Measurements from ENCODE around the gene PANK4. TPM values are rescaled to one million over a fixed set of nuclear protein-coding genes. Genes with fewer than 3 reads are reported as not detected.

PANK4 gene
- polyA plus RNA-seq, 1 donor, result 20.7 TPM

DNA sequence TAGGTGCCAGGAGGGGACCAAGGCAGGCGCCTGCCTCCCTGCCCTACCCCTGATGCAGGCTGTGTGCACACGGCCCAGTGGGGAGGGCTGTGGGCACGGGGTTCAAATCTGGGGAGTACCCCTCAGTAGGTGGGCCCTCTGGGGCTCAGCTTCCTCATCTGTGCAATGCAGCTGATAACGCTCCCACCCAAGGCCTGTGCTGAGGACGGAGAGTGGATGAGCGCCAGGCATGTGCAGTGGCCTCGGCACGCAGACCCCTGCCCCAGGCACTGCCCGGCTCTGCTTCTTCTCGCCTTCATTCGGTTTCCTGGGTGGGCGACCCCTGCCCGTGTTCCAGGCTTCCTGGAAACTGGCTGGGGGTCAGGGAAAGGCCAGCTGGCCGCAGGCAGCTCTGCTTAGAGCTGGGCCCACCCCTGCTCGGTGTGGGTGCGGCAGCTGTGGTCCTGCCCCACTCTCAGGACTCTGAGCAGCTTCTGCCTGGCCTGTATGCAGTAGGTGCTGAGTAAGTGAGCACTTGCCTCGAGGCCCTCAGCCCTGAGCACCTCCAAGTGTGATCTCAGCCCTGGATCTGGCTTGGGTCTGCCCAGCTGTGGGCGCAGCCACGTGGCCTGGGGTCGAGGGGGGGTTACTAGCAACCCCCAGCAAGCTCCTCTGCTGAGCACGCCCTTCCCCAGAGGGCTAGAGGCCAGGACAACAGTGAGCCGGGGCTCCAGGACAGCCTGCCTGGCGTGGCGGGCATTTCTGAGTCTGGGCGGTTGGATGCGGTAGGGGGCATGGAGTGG, 17.9 kb upstream of the PANK4 start:
- Histone ChIP-seq H3K36me3 (ENCODE audit: control insufficient read depth, insufficient read depth, low read length) (no peaks in the 10 kb centered on the region), H3K4me3 (ENCODE audit: low read length) (no peak overlapping the region), H3K4me1 (ENCODE audit: control insufficient read depth, insufficient read depth, low read length) (peaks cover 69% of the 10 kb centered on the region), H3K9me3 (ENCODE audit: control insufficient read depth, low read depth, low read length) (no peaks in the 10 kb centered on the region), H3K27me3 (ENCODE audit: control insufficient read depth, insufficient read depth, low read length) (peaks cover 8% of the 10 kb centered on the region), H3K27ac (ENCODE audit: low read length) (no peak overlapping the region)
- WGBS (ENCODE audit: insufficient coverage, low lambda C conversion rate), result no CpG with 5 or more reads among the region's 26 CpGs
- peak in 1 of 2 donors; percentile 36 for DNase-seq

DNA sequence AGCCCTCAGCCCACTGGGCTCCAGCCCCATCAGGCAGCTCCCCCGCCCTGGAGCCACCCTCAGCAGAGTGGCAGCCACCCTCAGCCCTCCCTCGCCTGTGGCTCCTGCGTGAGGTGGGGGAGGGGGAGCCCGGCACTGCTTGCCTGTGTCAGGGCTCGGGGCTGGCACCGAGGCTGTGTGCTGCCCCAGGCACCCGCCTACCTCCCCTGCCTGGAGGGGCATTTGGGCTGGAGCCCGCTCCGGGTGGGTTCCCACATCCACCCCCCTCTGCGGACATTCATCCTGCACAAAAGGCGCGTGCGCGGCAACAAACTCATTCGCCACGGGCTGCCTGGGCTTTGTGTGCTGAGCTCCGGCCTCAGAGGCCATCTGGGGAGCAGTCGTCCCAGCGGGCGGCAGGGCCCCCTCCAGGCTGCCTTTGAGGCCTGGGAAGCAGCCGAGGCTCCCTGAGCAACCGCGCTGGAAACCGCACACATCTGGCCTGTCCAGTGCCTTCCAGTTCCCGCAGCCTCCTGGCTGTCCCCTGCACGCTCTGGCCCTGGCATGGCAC, 17.2 kb upstream of the PANK4 start:
- H3K4me3 ChIP-seq (ENCODE audit: low read length), result no peak overlapping the region
- H3K27me3 ChIP-seq (ENCODE audit: control insufficient read depth, insufficient read depth, low read length), result peaks cover 9% of the 10 kb centered on the region
- H3K36me3 ChIP-seq (ENCODE audit: control insufficient read depth, insufficient read depth, low read length), result no peaks in the 10 kb centered on the region
- no peak overlapping the region for H3K27ac ChIP-seq (ENCODE audit: low read length)
- WGBS (ENCODE audit: insufficient coverage, low lambda C conversion rate), result no CpG with 5 or more reads among the region's 26 CpGs
- H3K4me1 ChIP-seq (ENCODE audit: control insufficient read depth, insufficient read depth, low read length), result peaks cover 62% of the 10 kb centered on the region
- no peak for DNase-seq
- H3K9me3 ChIP-seq (ENCODE audit: control insufficient read depth, low read depth, low read length), result no peaks in the 10 kb centered on the region

DNA sequence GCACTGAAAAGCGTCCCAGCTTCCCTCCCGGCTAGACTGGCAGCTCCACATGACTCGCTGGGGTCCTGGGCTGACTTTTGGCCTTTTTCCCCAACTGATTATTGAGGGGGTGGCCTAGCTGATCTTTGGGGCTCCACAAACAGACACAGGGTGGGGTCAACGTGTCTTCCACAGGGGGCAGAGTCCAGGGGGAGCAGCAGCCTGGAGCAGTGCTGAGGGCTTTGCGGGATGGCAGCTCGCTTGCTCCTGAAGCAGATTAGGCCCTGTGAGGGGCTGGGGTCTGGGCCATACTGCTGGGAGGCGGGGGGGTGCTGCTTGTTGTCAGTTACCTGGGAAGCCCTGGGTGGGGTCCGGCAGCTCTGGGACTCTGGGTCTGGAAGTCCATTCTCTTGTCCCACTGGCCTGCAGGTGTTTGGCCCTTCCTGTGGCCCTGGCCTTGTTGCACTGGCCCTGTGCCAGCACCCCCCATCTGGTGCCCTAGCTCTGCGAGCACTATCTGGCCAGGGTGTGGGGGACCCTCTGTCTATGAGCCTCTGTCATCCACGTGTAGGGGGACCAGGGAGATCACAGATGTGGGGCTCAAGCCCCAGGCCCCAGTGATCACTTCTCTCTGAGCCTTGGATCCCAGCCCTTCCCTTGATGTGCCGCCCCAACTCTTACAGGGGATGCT, 16.0 kb upstream of the PANK4 start:
- peaks cover 50% of the 10 kb centered on the region for H3K4me1 ChIP-seq (ENCODE audit: control insufficient read depth, insufficient read depth, low read length)
- peak in 1 of 2 donors; percentile 71 for DNase-seq
- WGBS (ENCODE audit: insufficient coverage, low lambda C conversion rate), result no CpG with 5 or more reads among the region's 11 CpGs
- no peak overlapping the region for H3K27ac ChIP-seq (ENCODE audit: low read length)
- H3K36me3 ChIP-seq (ENCODE audit: control insufficient read depth, insufficient read depth, low read length), result no peaks in the 10 kb centered on the region
- no peak overlapping the region for H3K4me3 ChIP-seq (ENCODE audit: low read length)
- no peaks in the 10 kb centered on the region for H3K9me3 ChIP-seq (ENCODE audit: control insufficient read depth, low read depth, low read length)
- H3K27me3 ChIP-seq (ENCODE audit: control insufficient read depth, insufficient read depth, low read length), result peaks cover 13% of the 10 kb centered on the region

DNA sequence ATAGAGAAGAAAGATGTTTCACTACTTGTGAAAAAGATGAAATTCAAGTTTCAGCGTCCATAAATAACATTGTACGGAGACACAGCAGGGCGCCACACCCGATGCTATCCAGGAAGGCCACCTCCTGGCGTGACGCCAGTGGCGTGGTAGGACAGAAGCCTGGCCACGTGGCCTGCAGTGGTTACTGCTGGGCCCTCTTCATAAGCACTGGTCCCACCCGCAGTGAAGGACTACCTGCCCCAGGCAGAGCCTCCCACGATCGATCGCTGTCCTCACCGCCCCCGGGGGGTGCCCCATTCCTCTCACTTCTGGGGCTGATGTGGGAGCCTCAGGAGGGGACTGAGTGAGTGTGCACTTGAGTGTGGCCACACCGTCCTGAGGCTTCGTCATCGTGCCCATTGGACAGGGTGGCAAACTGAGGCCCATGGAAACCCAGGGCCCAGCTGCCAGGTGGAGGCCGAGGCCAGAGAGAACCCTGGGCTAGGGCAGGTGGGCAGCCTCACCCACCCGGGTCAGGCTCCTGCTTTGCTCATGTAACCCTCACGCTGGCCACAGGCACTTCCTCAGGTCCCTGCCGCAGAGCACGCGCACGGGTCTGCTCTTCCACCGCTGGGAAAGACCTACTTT, 15.3 kb upstream of the PANK4 start:
- peaks cover 18% of the 10 kb centered on the region for H3K27me3 ChIP-seq (ENCODE audit: control insufficient read depth, insufficient read depth, low read length)

DNA sequence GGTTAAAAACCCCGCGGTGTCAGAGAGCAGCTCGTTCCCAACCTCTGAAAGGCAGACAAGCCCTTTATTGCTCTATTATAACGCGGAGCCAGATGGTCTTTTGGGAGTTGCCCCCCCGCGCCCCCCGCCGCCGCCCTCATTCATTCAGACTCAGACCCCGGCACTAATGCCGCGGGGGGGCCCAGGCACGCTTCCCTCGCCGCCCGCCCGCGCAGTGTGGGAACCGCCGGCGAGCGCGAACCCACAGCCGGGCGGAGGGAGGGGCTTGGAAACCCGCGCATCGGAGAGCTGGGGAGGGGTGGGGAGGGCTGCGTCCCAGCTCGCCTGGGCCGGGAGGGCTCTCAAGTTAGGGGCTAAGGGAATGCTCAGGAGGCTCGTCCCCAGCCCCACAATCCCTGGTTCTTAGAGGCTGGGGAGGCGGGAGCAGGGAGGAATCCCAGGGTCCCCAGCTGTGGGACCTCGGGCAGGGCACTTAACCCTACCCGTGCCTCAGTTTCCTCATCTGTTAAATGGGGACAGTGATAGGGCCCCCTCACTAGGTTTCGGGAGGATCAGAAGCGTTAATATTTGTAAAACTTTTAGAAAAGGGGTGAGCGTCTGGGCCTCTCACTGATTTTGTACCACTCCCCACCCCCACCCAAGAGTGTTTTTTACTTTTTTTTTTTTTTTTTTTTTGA, 14.6 kb upstream of the PANK4 start:
- Histone ChIP-seq H3K36me3 (ENCODE audit: control insufficient read depth, insufficient read depth, low read length) (no peaks in the 10 kb centered on the region), H3K27me3 (ENCODE audit: control insufficient read depth, insufficient read depth, low read length) (peaks cover 23% of the 10 kb centered on the region), H3K27ac (ENCODE audit: low read length) (no peak overlapping the region), H3K4me3 (ENCODE audit: low read length) (no peak overlapping the region), H3K9me3 (ENCODE audit: control insufficient read depth, low read depth, low read length) (peaks cover under 1% of the 10 kb centered on the region), H3K4me1 (ENCODE audit: control insufficient read depth, insufficient read depth, low read length) (peaks cover 39% of the 10 kb centered on the region)
- DNase-seq, result no peak
- 92% methylated on average over 2 of the region's 39 CpGs for whole genome bisulfite sequencing (ENCODE audit: insufficient coverage, low lambda C conversion rate)

More for the DNA sequence above, 15.3 kb upstream of the PANK4 start:
- WGBS (ENCODE audit: insufficient coverage, low lambda C conversion rate), result no CpG with 5 or more reads among the region's 25 CpGs
- H3K4me3 ChIP-seq (ENCODE audit: low read length), result no peak overlapping the region
- peak; percentile 47 to 57 for DNase-seq
- no peaks in the 10 kb centered on the region for H3K9me3 ChIP-seq (ENCODE audit: control insufficient read depth, low read depth, low read length)
- H3K27ac ChIP-seq (ENCODE audit: low read length), result no peak overlapping the region
- H3K4me1 ChIP-seq (ENCODE audit: control insufficient read depth, insufficient read depth, low read length), result peaks cover 43% of the 10 kb centered on the region
- H3K36me3 ChIP-seq (ENCODE audit: control insufficient read depth, insufficient read depth, low read length), result no peaks in the 10 kb centered on the region

DNA sequence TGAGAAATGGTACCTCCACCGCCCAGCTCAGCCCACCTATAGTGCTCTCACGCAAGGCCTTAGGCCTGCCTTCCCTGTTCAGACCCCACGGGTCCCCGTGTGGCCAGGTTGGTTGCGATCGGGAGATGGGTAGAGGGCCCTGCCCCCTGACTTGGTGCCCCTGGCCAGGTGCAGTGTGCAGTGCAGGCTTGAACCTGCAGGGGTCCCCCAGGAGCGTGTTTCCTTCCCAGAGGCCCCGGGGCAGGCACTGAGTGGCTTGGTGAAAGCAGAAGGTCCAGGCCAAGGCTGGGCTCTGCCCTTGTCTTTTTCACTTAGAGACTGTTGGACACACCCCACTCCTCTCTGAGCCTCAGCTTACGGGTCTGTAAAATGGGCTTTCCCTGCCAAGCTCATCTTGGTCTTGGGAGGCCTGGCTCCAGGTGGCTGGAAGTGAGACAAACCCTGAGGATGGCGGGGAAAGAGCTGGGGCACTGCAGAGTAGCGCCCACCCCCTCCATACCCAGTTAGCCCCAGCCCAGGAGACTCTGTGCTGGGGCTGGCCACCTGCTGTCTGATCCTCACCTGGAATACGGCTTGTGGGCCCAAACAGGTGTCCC, 13.0 kb upstream of the PANK4 start:
- WGBS (ENCODE audit: insufficient coverage, low lambda C conversion rate), result no CpG with 5 or more reads among the region's 12 CpGs
- Histone ChIP-seq H3K27me3 (ENCODE audit: control insufficient read depth, insufficient read depth, low read length) (peaks cover 38% of the 10 kb centered on the region), H3K27ac (ENCODE audit: low read length) (no peak overlapping the region), H3K36me3 (ENCODE audit: control insufficient read depth, insufficient read depth, low read length) (no peaks in the 10 kb centered on the region), H3K4me1 (ENCODE audit: control insufficient read depth, insufficient read depth, low read length) (peaks cover 32% of the 10 kb centered on the region), H3K4me3 (ENCODE audit: low read length) (no peak overlapping the region), H3K9me3 (ENCODE audit: control insufficient read depth, low read depth, low read length) (peaks cover 5% of the 10 kb centered on the region)
- DNase-seq, result no peak

DNA sequence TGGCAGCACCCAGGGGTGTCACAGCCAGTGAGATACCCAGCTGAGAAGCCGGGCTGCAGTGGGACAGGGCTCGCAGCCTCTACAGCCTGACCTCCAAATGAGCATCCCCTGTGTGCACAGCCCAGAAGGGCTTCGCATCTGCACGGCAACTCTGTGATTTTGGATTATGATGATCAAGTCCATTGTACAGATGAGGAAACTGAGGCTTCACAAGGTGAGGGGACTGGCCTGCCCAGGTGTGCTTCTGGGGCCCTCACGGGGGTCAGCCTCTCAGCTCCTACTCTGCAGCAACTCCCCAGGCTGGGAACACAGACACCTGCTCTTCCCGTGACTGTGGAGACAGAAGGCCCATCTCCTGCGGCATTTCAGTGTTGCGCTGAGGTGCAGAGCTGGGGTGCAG, 12.5 kb upstream of the PANK4 start:
- Histone ChIP-seq H3K36me3 (ENCODE audit: control insufficient read depth, insufficient read depth, low read length) (no peaks in the 10 kb centered on the region), H3K27ac (ENCODE audit: low read length) (no peak overlapping the region), H3K9me3 (ENCODE audit: control insufficient read depth, low read depth, low read length) (peaks cover 5% of the 10 kb centered on the region), H3K4me1 (ENCODE audit: control insufficient read depth, insufficient read depth, low read length) (peaks cover 28% of the 10 kb centered on the region), H3K4me3 (ENCODE audit: low read length) (no peak overlapping the region), H3K27me3 (ENCODE audit: control insufficient read depth, insufficient read depth, low read length) (peaks cover 43% of the 10 kb centered on the region)
- DNase-seq, result no peak
- WGBS (ENCODE audit: insufficient coverage, low lambda C conversion rate), result no CpG with 5 or more reads among the region's 8 CpGs

DNA sequence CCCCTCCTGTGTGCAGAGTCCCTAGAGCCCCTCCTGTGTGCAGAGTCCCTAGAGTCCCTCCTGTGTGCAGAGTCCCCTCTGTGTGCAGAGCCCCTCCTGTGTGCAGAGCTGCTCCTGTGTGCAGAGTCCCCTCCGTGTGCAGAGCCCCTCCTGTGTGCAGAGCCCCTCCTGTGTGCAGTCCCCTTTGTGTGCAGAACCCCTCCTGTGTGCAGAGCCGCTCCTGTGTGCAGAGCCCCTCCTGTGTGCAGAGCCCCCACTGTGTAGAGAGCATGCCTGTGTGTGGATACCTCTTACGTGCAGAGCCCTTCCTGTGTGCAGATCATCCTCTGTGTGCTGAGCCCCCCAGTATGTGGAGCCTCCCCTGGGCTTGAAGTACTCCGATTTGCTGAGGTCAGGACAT, 12.0 kb upstream of the PANK4 start:
- H3K27ac ChIP-seq (ENCODE audit: low read length), result no peak overlapping the region
- H3K27me3 ChIP-seq (ENCODE audit: control insufficient read depth, insufficient read depth, low read length), result peaks cover 48% of the 10 kb centered on the region
- H3K4me1 ChIP-seq (ENCODE audit: control insufficient read depth, insufficient read depth, low read length), result peaks cover 23% of the 10 kb centered on the region
- no peaks in the 10 kb centered on the region for H3K36me3 ChIP-seq (ENCODE audit: control insufficient read depth, insufficient read depth, low read length)
- peaks cover 5% of the 10 kb centered on the region for H3K9me3 ChIP-seq (ENCODE audit: control insufficient read depth, low read depth, low read length)
- DNase-seq, result no peak
- no CpG with 5 or more reads among the region's 4 CpGs for WGBS (ENCODE audit: insufficient coverage, low lambda C conversion rate)
- no peak overlapping the region for H3K4me3 ChIP-seq (ENCODE audit: low read length)

DNA sequence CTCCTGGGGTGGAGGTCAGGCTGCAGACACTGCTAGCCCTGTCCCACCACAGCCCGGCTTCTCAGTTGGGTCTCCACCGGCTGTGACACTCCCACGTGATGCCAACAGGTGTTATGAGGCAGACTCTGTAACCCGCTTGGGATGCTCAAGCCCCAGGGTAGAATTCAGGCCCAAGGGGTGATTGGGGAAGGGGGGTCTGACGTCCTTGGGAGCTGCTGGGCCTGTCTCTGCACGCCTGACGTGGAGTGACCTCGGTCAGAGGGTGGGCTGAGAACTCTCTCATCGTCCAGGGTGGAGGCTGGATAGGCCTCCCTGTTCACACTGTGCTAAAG, 11.4 kb upstream of the PANK4 start:
- H3K27ac ChIP-seq (ENCODE audit: low read length), result no peak overlapping the region
- DNase-seq, result no peak
- peaks cover 17% of the 10 kb centered on the region for H3K4me1 ChIP-seq (ENCODE audit: control insufficient read depth, insufficient read depth, low read length)
- peaks cover 55% of the 10 kb centered on the region for H3K27me3 ChIP-seq (ENCODE audit: control insufficient read depth, insufficient read depth, low read length)
- H3K4me3 ChIP-seq (ENCODE audit: low read length), result no peak overlapping the region
- no peaks in the 10 kb centered on the region for H3K36me3 ChIP-seq (ENCODE audit: control insufficient read depth, insufficient read depth, low read length)
- peaks cover 5% of the 10 kb centered on the region for H3K9me3 ChIP-seq (ENCODE audit: control insufficient read depth, low read depth, low read length)
- no CpG with 5 or more reads among the region's 9 CpGs for WGBS (ENCODE audit: insufficient coverage, low lambda C conversion rate)

DNA sequence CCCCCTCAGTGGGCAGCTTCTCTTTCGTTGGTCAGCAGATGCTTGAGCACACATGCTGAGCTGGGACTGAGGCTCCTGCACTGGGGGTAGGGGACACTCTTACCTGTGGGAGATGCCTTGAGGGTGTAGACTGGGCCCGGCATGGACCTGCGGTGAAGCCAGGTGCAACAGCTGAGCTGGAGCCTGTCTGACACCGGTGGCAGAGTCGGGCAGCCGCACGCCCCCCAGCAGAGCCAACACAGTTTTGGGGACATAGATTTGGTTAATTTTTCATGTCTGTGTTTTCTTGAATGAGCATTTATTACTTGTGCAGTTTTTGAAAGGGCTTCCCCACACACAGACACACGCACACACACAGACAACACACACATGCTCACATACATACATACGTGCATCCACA, 9.6 kb upstream of the PANK4 start:
- H3K4me1 ChIP-seq (ENCODE audit: control insufficient read depth, insufficient read depth, low read length), result peaks cover 10% of the 10 kb centered on the region
- H3K4me3 ChIP-seq (ENCODE audit: low read length), result no peak overlapping the region
- H3K36me3 ChIP-seq (ENCODE audit: control insufficient read depth, insufficient read depth, low read length), result no peaks in the 10 kb centered on the region
- no peak overlapping the region for H3K27ac ChIP-seq (ENCODE audit: low read length)
- WGBS (ENCODE audit: insufficient coverage, low lambda C conversion rate), result no CpG with 5 or more reads among the region's 9 CpGs
- DNase-seq, result no peak
- H3K9me3 ChIP-seq (ENCODE audit: control insufficient read depth, low read depth, low read length), result peaks cover 8% of the 10 kb centered on the region
- H3K27me3 ChIP-seq (ENCODE audit: control insufficient read depth, insufficient read depth, low read length), result peaks cover 69% of the 10 kb centered on the region
